ENCODE measurements around the gene CREB1.
A peak's percentile ranks its signal among the peaks of the same experiment; 100 is the strongest.
"Not testable (repeated sequence)": the region's sequence is repeated elsewhere in the genome, so short reads cannot be mapped to it uniquely, and the experiment has no call there.

Gene CREB1

DNA sequence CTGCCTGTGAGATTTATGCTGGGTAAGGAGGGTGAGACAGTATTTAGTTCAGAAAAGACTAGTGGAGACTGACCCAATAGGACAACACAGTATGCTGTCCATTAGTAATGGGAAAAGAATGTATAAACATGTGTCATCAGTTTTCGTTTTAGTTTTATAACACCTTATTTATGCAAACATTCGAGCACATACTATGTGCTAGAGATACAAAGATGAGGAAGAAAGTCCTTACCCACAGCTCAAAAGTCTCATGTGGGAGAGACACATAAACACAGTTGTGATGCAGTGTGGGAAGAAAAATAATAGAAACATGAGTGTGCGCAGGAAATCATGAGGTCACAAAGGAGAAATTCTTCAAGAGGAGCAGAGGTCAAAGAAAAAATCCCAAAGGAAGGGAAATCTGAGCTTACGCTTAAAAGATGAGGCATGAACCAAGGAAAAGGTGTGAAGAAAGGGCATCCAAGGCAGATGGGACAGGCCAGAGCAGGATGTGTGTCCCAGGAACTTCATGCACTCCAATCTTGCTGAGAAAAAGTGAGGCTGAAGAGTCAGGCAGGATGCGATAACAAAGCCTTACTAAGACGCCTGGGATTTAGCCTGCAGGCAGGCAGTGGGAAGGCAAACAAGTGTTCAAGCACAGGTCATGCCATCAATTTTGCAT lies 87.4 kb downstream of the CREB1 start:
- DNase-seq (ENCODE audit: low spot score) = no peak

- no peak for DNase-seq (ENCODE audit: low spot score)
Observed at GRCh38 chr2:207619764-207620203, 90.0 kb downstream of the CREB1 start.

- no peak for DNase-seq (ENCODE audit: low spot score)
Observed at GRCh38 chr2:207621501-207622039, 91.8 kb downstream of the CREB1 start.

GRCh38 chr2:207624185-207625013 lies 94.6 kb downstream of the CREB1 start:
- DNase-seq (ENCODE audit: low spot score) = no peak

GRCh38 chr2:207625014-207625907 lies 95.5 kb downstream of the CREB1 start, which contains the start of gene METTL21A:
Gene METTL21A (minus strand): TSS chr2:207625394. CDS start chr2:207624375, 1,019 bp downstream.
- DNase-seq (ENCODE audit: low spot score) = peak; percentile 88

DNA sequence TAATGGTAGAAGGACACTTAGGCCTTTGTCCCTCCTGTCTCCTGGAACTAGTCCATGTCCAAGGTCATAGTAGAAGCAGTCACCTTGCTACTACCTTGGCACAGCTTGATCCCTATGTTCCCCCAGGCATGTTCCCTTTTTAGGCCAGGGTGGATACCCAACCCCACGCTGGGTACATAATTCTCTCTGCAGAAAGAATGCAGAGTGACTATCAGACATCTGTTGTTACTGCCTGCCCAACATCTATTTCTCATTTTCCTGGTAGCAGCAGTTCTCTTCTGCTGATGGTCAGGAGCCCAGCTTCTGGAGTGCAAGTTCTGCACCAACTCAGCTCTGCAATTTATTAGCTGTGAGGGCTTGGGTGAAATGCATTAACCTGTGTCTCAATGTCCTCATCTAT lies 99.8 kb downstream of the CREB1 start:
- no peak for DNase-seq (ENCODE audit: low spot score)

DNA sequence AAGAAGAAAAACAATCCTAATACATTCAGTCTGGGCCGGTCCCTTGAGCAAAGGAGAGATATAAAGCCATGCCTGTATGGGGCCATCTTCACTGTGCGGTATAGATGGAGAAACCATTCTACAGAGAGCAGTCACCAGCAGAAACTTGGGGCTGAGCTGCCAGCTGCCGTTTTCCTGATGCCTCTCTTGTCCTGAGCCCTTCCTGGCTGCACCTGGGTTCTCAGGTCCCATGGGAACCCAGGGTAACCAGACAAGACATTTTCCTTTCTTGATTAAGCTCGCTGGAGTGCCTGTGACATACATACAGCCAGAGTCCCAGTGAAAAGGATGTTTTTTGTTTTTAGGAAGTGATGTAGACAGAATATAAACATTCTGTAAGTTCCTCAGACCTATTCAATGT lies 100.7 kb downstream of the CREB1 start:
- DNase-seq (ENCODE audit: low spot score) = no peak

GRCh38 chr2:207632575-207633493 lies 103.1 kb downstream of the CREB1 start:
- DNase-seq (ENCODE audit: low spot score) = no peak

GRCh38 chr2:207633686-207634085 lies 103.9 kb downstream of the CREB1 start:
- DNase-seq (ENCODE audit: low spot score) = no peak

GRCh38 chr2:207635468-207636200 lies 105.9 kb downstream of the CREB1 start:
- no peak for DNase-seq (ENCODE audit: low spot score)

DNA sequence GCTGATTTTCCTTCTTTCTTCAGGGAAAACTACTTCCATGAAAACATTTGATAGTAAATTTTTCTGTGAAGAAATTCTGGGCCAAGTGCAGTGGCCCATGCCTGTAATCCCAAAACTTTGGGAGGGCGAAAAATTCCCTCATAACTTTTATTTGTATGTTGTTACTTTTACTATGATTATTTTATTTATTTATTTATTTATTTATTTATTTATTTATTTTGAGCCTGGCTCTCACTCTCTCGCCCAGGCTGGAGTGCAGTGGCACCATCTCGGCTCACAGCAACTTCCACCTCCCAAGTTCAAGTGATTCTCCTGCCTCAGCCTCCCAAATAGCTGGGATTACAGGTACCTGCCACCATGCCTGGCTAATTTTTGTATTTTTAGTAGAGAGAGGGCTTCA lies 109.5 kb downstream of the CREB1 start:
- DNase-seq (ENCODE audit: low spot score) = not testable (repeated sequence)

- DNase-seq (ENCODE audit: low spot score) = no peak
Observed at GRCh38 chr2:207640160-207640559, 110.4 kb downstream of the CREB1 start.

- DNase-seq (ENCODE audit: low spot score) = no peak
Observed at GRCh38 chr2:207640661-207641060, 110.9 kb downstream of the CREB1 start.

DNA sequence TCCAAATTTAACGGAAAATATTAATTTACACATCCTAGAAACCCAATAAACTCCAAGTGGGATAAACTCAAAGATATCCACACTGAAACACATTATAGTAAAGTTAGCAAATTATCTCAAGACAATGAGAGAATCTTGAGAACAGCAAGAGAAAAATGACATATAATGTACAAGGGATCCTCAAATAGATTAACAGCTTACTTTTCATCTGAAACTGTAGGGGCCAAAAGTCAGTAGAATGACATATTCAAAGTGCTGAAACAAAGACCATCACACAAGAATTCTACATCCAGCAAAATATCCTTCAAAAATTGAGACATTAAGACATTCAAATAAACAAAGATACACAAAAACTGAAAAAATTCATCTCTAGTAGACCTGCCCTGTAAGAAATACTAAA lies 114.1 kb downstream of the CREB1 start:
- DNase-seq (ENCODE audit: low spot score) = no peak

- not testable (repeated sequence) for DNase-seq (ENCODE audit: low spot score)
Observed at GRCh38 chr2:207646582-207646981, 116.8 kb downstream of the CREB1 start.

Data from COLO829 (cell line).